ENCODE results near the gene SLC25A3.
"Not testable (repeated sequence)": the region's sequence is repeated elsewhere in the genome, so short reads cannot be mapped to it uniquely, and the experiment has no call there.

Gene SLC25A3

GRCh38 chr12:98594050-98594835, 757 bp downstream of the SLC25A3 start:
- H3K27me3 ChIP-seq (ENCODE audit: insufficient read depth, low read length), result no peaks in the 10 kb centered on the region
- H3K9ac ChIP-seq (ENCODE audit: low read depth, low read length), result peak overlapping the region; percentile 98
- H3K4me1 ChIP-seq (ENCODE audit: insufficient read depth, low read length), result peaks cover 15% of the 10 kb centered on the region; the same call in 1 of the 2 replicates
- H3K27ac ChIP-seq (ENCODE audit: low read depth, low read length), result peak overlapping the region; percentile 90
- under 1% methylated on average over 35 of the region's 35 CpGs for WGBS
- H3K4me3 ChIP-seq (ENCODE audit: low read length), result peak overlapping the region; percentile 79
- no peaks in the 10 kb centered on the region for H3K9me3 ChIP-seq (ENCODE audit: insufficient read depth, low read depth, low read length)
- peaks cover 44% of the 10 kb centered on the region for H3K36me3 ChIP-seq (ENCODE audit: insufficient read depth, low read length)

- H3K4me1 ChIP-seq (ENCODE audit: insufficient read depth, low read length), result peaks cover 15% of the 10 kb centered on the region; the same call in 1 of the 2 replicates
- no peak overlapping the region for H3K27ac ChIP-seq (ENCODE audit: low read depth, low read length)
- no peaks in the 10 kb centered on the region for H3K9me3 ChIP-seq (ENCODE audit: insufficient read depth, low read depth, low read length)
- H3K9ac ChIP-seq (ENCODE audit: low read depth, low read length), result peak overlapping the region; percentile 98
- WGBS, result 89% methylated on average over 2 of the region's 3 CpGs
- H3K4me3 ChIP-seq (ENCODE audit: low read length), result peak overlapping the region; percentile 79
- H3K27me3 ChIP-seq (ENCODE audit: insufficient read depth, low read length), result no peaks in the 10 kb centered on the region
- peaks cover 55% of the 10 kb centered on the region for H3K36me3 ChIP-seq (ENCODE audit: insufficient read depth, low read length)
These were observed 1.9 kb downstream of the SLC25A3 start for GRCh38 chr12:98595243-98595988.

- H3K9me3 ChIP-seq (ENCODE audit: insufficient read depth, low read depth, low read length); H3K4me3 ChIP-seq (ENCODE audit: low read length); H3K9ac ChIP-seq (ENCODE audit: low read depth, low read length); H3K27ac ChIP-seq (ENCODE audit: low read depth, low read length); H3K27me3 ChIP-seq (ENCODE audit: insufficient read depth, low read length): not testable (repeated sequence)
- Histone ChIP-seq H3K36me3 (ENCODE audit: insufficient read depth, low read length) (peaks cover 74% of the 10 kb centered on the region), H3K4me1 (ENCODE audit: insufficient read depth, low read length) (peaks cover 15% of the 10 kb centered on the region; the same call in 1 of the 2 replicates)
- WGBS, result 92% methylated on average over 5 of the region's 5 CpGs
These were observed 3.8 kb downstream of the SLC25A3 start for GRCh38 chr12:98597313-98597712.

- H3K36me3 ChIP-seq (ENCODE audit: insufficient read depth, low read length), result peaks cover 73% of the 10 kb centered on the region
- H3K9me3 ChIP-seq (ENCODE audit: insufficient read depth, low read depth, low read length), result no peaks in the 10 kb centered on the region
- no peaks in the 10 kb centered on the region for H3K27me3 ChIP-seq (ENCODE audit: insufficient read depth, low read length)
- 96% methylated on average over 8 of the region's 8 CpGs for WGBS
- H3K27ac ChIP-seq (ENCODE audit: low read depth, low read length), result no peak overlapping the region
- no peak overlapping the region for H3K4me3 ChIP-seq (ENCODE audit: low read length)
- no peaks in the 10 kb centered on the region for H3K4me1 ChIP-seq (ENCODE audit: insufficient read depth, low read length)
- H3K9ac ChIP-seq (ENCODE audit: low read depth, low read length), result no peak overlapping the region
These were observed 8.4 kb downstream of the SLC25A3 start for GRCh38 chr12:98601924-98602323.

- Histone ChIP-seq H3K9ac (ENCODE audit: low read depth, low read length) (no peak overlapping the region), H3K27ac (ENCODE audit: low read depth, low read length) (no peak overlapping the region), H3K4me1 (ENCODE audit: insufficient read depth, low read length) (no peaks in the 10 kb centered on the region), H3K4me3 (ENCODE audit: low read length) (no peak overlapping the region), H3K9me3 (ENCODE audit: insufficient read depth, low read depth, low read length) (no peaks in the 10 kb centered on the region), H3K27me3 (ENCODE audit: insufficient read depth, low read length) (no peaks in the 10 kb centered on the region), H3K36me3 (ENCODE audit: insufficient read depth, low read length) (peaks cover 27% of the 10 kb centered on the region)
- no CpG with 5 or more reads among the region's 2 CpGs for WGBS
These were observed 13.0 kb downstream of the SLC25A3 start for GRCh38 chr12:98606359-98606988.

GRCh38 chr12:98610596-98610995, 17.1 kb downstream of the SLC25A3 start:
- H3K27me3 ChIP-seq (ENCODE audit: insufficient read depth, low read length), result no peaks in the 10 kb centered on the region
- H3K36me3 ChIP-seq (ENCODE audit: insufficient read depth, low read length), result no peaks in the 10 kb centered on the region
- no peaks in the 10 kb centered on the region for H3K9me3 ChIP-seq (ENCODE audit: insufficient read depth, low read depth, low read length)
- H3K9ac ChIP-seq (ENCODE audit: low read depth, low read length), result no peak overlapping the region
- no peak overlapping the region for H3K4me3 ChIP-seq (ENCODE audit: low read length)
- WGBS, result 88% methylated on average over 1 of the region's 2 CpGs
- no peaks in the 10 kb centered on the region for H3K4me1 ChIP-seq (ENCODE audit: insufficient read depth, low read length)
- no peak overlapping the region for H3K27ac ChIP-seq (ENCODE audit: low read depth, low read length)

- WGBS, result 87% methylated on average over 5 of the region's 5 CpGs
- Histone ChIP-seq H3K36me3 (ENCODE audit: insufficient read depth, low read length) (no peaks in the 10 kb centered on the region), H3K4me1 (ENCODE audit: insufficient read depth, low read length) (no peaks in the 10 kb centered on the region), H3K27ac (ENCODE audit: low read depth, low read length) (no peak overlapping the region), H3K9ac (ENCODE audit: low read depth, low read length) (no peak overlapping the region), H3K27me3 (ENCODE audit: insufficient read depth, low read length) (no peaks in the 10 kb centered on the region), H3K9me3 (ENCODE audit: insufficient read depth, low read depth, low read length) (no peaks in the 10 kb centered on the region), H3K4me3 (ENCODE audit: low read length) (no peak overlapping the region)
These were observed 19.3 kb downstream of the SLC25A3 start for GRCh38 chr12:98612696-98613334.

GRCh38 chr12:98618952-98619351, 25.5 kb downstream of the SLC25A3 start:
- no peaks in the 10 kb centered on the region for H3K9me3 ChIP-seq (ENCODE audit: insufficient read depth, low read depth, low read length)
- H3K4me1 ChIP-seq (ENCODE audit: insufficient read depth, low read length), result no peaks in the 10 kb centered on the region
- no peak overlapping the region for H3K4me3 ChIP-seq (ENCODE audit: low read length)
- H3K36me3 ChIP-seq (ENCODE audit: insufficient read depth, low read length), result no peaks in the 10 kb centered on the region
- 91% methylated on average over 2 of the region's 4 CpGs for WGBS
- no peak overlapping the region for H3K27ac ChIP-seq (ENCODE audit: low read depth, low read length)
- H3K27me3 ChIP-seq (ENCODE audit: insufficient read depth, low read length), result no peaks in the 10 kb centered on the region
- H3K9ac ChIP-seq (ENCODE audit: low read depth, low read length), result no peak overlapping the region

GRCh38 chr12:98635657-98636323, 42.3 kb downstream of the SLC25A3 start:
- Histone ChIP-seq H3K27ac (ENCODE audit: low read depth, low read length) (no peak overlapping the region), H3K36me3 (ENCODE audit: insufficient read depth, low read length) (peaks cover 17% of the 10 kb centered on the region), H3K27me3 (ENCODE audit: insufficient read depth, low read length) (no peaks in the 10 kb centered on the region), H3K4me3 (ENCODE audit: low read length) (no peak overlapping the region), H3K9ac (ENCODE audit: low read depth, low read length) (no peak overlapping the region), H3K9me3 (ENCODE audit: insufficient read depth, low read depth, low read length) (no peaks in the 10 kb centered on the region), H3K4me1 (ENCODE audit: insufficient read depth, low read length) (peaks cover 3% of the 10 kb centered on the region; the same call in 1 of the 2 replicates)
- WGBS, result 93% methylated on average over 4 of the region's 4 CpGs

GRCh38 chr12:98637068-98637467, 43.6 kb downstream of the SLC25A3 start:
- H3K36me3 ChIP-seq (ENCODE audit: insufficient read depth, low read length), result peaks cover 16% of the 10 kb centered on the region
- WGBS, result 90% methylated on average over 2 of the region's 2 CpGs
- H3K27ac ChIP-seq (ENCODE audit: low read depth, low read length), result no peak overlapping the region
- H3K4me3 ChIP-seq (ENCODE audit: low read length), result no peak overlapping the region
- H3K9me3 ChIP-seq (ENCODE audit: insufficient read depth, low read depth, low read length), result no peaks in the 10 kb centered on the region
- peaks cover 3% of the 10 kb centered on the region; the same call in 1 of the 2 replicates for H3K4me1 ChIP-seq (ENCODE audit: insufficient read depth, low read length)
- no peak overlapping the region for H3K9ac ChIP-seq (ENCODE audit: low read depth, low read length)
- no peaks in the 10 kb centered on the region for H3K27me3 ChIP-seq (ENCODE audit: insufficient read depth, low read length)
